ENCODE data around the gene KCND1.

DNA sequence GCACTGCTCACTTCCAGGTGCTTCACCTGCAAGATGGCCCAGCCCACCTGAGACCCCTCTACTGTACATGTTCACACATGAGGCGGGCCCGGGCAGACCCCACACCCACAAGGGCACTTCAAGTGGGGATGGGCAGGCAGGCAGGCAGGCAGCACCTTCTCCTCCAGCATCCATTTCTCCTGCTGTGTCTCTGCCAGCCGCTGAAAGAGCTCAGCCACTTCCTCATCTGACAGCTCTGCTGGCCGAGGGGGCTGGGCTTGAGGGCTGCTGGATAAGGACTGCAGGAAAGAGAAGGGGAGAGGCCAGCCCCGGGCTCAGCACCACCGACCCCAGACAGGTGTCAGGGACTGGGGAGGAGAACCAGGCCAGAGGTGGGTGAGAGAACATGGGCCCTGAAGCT is 4.4 kb upstream of the KCND1 start:
- TF ChIP-seq, protein P1, sequence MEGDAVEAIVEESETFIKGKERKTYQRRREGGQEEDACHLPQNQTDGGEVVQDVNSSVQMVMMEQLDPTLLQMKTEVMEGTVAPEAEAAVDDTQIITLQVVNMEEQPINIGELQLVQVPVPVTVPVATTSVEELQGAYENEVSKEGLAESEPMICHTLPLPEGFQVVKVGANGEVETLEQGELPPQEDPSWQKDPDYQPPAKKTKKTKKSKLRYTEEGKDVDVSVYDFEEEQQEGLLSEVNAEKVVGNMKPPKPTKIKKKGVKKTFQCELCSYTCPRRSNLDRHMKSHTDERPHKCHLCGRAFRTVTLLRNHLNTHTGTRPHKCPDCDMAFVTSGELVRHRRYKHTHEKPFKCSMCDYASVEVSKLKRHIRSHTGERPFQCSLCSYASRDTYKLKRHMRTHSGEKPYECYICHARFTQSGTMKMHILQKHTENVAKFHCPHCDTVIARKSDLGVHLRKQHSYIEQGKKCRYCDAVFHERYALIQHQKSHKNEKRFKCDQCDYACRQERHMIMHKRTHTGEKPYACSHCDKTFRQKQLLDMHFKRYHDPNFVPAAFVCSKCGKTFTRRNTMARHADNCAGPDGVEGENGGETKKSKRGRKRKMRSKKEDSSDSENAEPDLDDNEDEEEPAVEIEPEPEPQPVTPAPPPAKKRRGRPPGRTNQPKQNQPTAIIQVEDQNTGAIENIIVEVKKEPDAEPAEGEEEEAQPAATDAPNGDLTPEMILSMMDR (IDR thresholded peaks at IDR 0.05 in 8 of 11, conservative IDR thresholded peaks at IDR 0.05 in 3 of 11): no peak
- TF ChIP-seq POLR2A (IDR thresholded peaks at IDR 0.05) (no peak), POLR2AphosphoS5 (IDR thresholded peaks at IDR 0.05) (peak in 1 of 3 donors; percentile 20)

All from spleen (tissue), 7 donors.